ENCODE results near the gene GLI3.

Gene GLI3

GRCh38 chr7:41978858-41979257 lies 258.2 kb downstream of the GLI3 start:
- DNase-seq (ENCODE audit: low read depth, low spot score), result no peak
- Histone ChIP-seq H3K27me3 (ENCODE audit: insufficient read depth, insufficient read length) (no peaks in the 10 kb centered on the region), H3K4me3 (ENCODE audit: insufficient read length, low read depth) (no peak overlapping the region), H3K9ac (ENCODE audit: insufficient read length, low read depth) (no peak overlapping the region), H3K36me3 (ENCODE audit: insufficient read depth, insufficient read length, low read length) (peaks cover 37% of the 10 kb centered on the region), H3K9me3 (ENCODE audit: insufficient read depth, low read length) (no peaks in the 10 kb centered on the region), H3K4me1 (ENCODE audit: insufficient read depth, insufficient read length) (peaks cover 2% of the 10 kb centered on the region)
- no peak for TF ChIP-seq ZNF274 (IDR thresholded peaks at IDR 0.05; ENCODE audit: low read depth, low read length)
- no peak for TF ChIP-seq SUZ12 (IDR thresholded peaks at IDR 0.05; ENCODE audit: extremely low read depth, insufficient read depth, insufficient read length)
- no peak for TF ChIP-seq YY1 (IDR thresholded peaks at IDR 0.05; ENCODE audit: insufficient read depth, insufficient read length)

- Histone ChIP-seq H3K36me3 (ENCODE audit: insufficient read depth, insufficient read length, low read length) (peaks cover 40% of the 10 kb centered on the region), H3K4me3 (ENCODE audit: insufficient read length, low read depth) (no peak overlapping the region), H3K9ac (ENCODE audit: insufficient read length, low read depth) (no peak overlapping the region), H3K4me1 (ENCODE audit: insufficient read depth, insufficient read length) (peaks cover 2% of the 10 kb centered on the region), H3K9me3 (ENCODE audit: insufficient read depth, low read length) (no peaks in the 10 kb centered on the region), H3K27me3 (ENCODE audit: insufficient read depth, insufficient read length) (no peaks in the 10 kb centered on the region)
- TF ChIP-seq SUZ12 (IDR thresholded peaks at IDR 0.05; ENCODE audit: extremely low read depth, insufficient read depth, insufficient read length) (no peak), YY1 (IDR thresholded peaks at IDR 0.05; ENCODE audit: insufficient read depth, insufficient read length) (no peak), ZNF274 (IDR thresholded peaks at IDR 0.05; ENCODE audit: low read depth, low read length) (no peak)
- DNase-seq (ENCODE audit: low read depth, low spot score), result no peak
Observed at GRCh38 chr7:41977661-41978060, 259.3 kb downstream of the GLI3 start.

- DNase-seq (ENCODE audit: low read depth, low spot score), result peak; percentile 58
- Histone ChIP-seq H3K4me1 (ENCODE audit: insufficient read depth, insufficient read length) (peaks cover 2% of the 10 kb centered on the region), H3K4me3 (ENCODE audit: insufficient read length, low read depth) (no peak overlapping the region), H3K27me3 (ENCODE audit: insufficient read depth, insufficient read length) (no peaks in the 10 kb centered on the region), H3K9ac (ENCODE audit: insufficient read length, low read depth) (no peak overlapping the region), H3K36me3 (ENCODE audit: insufficient read depth, insufficient read length, low read length) (peaks cover 45% of the 10 kb centered on the region), H3K9me3 (ENCODE audit: insufficient read depth, low read length) (no peaks in the 10 kb centered on the region)
- TF ChIP-seq ZNF274 (IDR thresholded peaks at IDR 0.05; ENCODE audit: low read depth, low read length) (no peak), SUZ12 (IDR thresholded peaks at IDR 0.05; ENCODE audit: extremely low read depth, insufficient read depth, insufficient read length) (no peak), YY1 (IDR thresholded peaks at IDR 0.05; ENCODE audit: insufficient read depth, insufficient read length) (no peak)
Observed at GRCh38 chr7:41977151-41977651, 259.8 kb downstream of the GLI3 start.

- Histone ChIP-seq H3K9me3 (ENCODE audit: insufficient read depth, low read length) (no peaks in the 10 kb centered on the region), H3K4me3 (ENCODE audit: insufficient read length, low read depth) (no peak overlapping the region), H3K4me1 (ENCODE audit: insufficient read depth, insufficient read length) (peaks cover 2% of the 10 kb centered on the region), H3K9ac (ENCODE audit: insufficient read length, low read depth) (no peak overlapping the region), H3K27me3 (ENCODE audit: insufficient read depth, insufficient read length) (no peaks in the 10 kb centered on the region), H3K36me3 (ENCODE audit: insufficient read depth, insufficient read length, low read length) (peaks cover 53% of the 10 kb centered on the region)
- no peak for TF ChIP-seq SUZ12 (IDR thresholded peaks at IDR 0.05; ENCODE audit: extremely low read depth, insufficient read depth, insufficient read length)
- no peak for TF ChIP-seq YY1 (IDR thresholded peaks at IDR 0.05; ENCODE audit: insufficient read depth, insufficient read length)
- no peak for TF ChIP-seq ZNF274 (IDR thresholded peaks at IDR 0.05; ENCODE audit: low read depth, low read length)
- DNase-seq (ENCODE audit: low read depth, low spot score), result no peak
Observed at GRCh38 chr7:41976411-41976810, 260.6 kb downstream of the GLI3 start.

- TF ChIP-seq YY1 (IDR thresholded peaks at IDR 0.05; ENCODE audit: insufficient read depth, insufficient read length), result no peak
- TF ChIP-seq SUZ12 (IDR thresholded peaks at IDR 0.05; ENCODE audit: extremely low read depth, insufficient read depth, insufficient read length), result no peak
- TF ChIP-seq ZNF274 (IDR thresholded peaks at IDR 0.05; ENCODE audit: low read depth, low read length), result no peak
- Histone ChIP-seq H3K36me3 (ENCODE audit: insufficient read depth, insufficient read length, low read length) (peaks cover 55% of the 10 kb centered on the region), H3K27me3 (ENCODE audit: insufficient read depth, insufficient read length) (no peaks in the 10 kb centered on the region), H3K9ac (ENCODE audit: insufficient read length, low read depth) (no peak overlapping the region), H3K4me1 (ENCODE audit: insufficient read depth, insufficient read length) (peaks cover 2% of the 10 kb centered on the region), H3K4me3 (ENCODE audit: insufficient read length, low read depth) (no peak overlapping the region), H3K9me3 (ENCODE audit: insufficient read depth, low read length) (no peaks in the 10 kb centered on the region)
- no peak for DNase-seq (ENCODE audit: low read depth, low spot score)
Observed at GRCh38 chr7:41975849-41976248, 261.2 kb downstream of the GLI3 start.

GRCh38 chr7:41974870-41975557 lies 262.0 kb downstream of the GLI3 start:
- TF ChIP-seq YY1 (IDR thresholded peaks at IDR 0.05; ENCODE audit: insufficient read depth, insufficient read length) (no peak), SUZ12 (IDR thresholded peaks at IDR 0.05; ENCODE audit: extremely low read depth, insufficient read depth, insufficient read length) (no peak), ZNF274 (IDR thresholded peaks at IDR 0.05; ENCODE audit: low read depth, low read length) (no peak)
- no peak overlapping the region for H3K9ac ChIP-seq (ENCODE audit: insufficient read length, low read depth)
- peaks cover 52% of the 10 kb centered on the region for H3K36me3 ChIP-seq (ENCODE audit: insufficient read depth, insufficient read length, low read length)
- no peak for DNase-seq (ENCODE audit: low read depth, low spot score)
- no peak overlapping the region for H3K4me3 ChIP-seq (ENCODE audit: insufficient read length, low read depth)
- no peaks in the 10 kb centered on the region for H3K9me3 ChIP-seq (ENCODE audit: insufficient read depth, low read length)
- H3K27me3 ChIP-seq (ENCODE audit: insufficient read depth, insufficient read length), result no peaks in the 10 kb centered on the region
- peaks cover 2% of the 10 kb centered on the region for H3K4me1 ChIP-seq (ENCODE audit: insufficient read depth, insufficient read length)

- Histone ChIP-seq H3K4me3 (ENCODE audit: insufficient read length, low read depth) (no peak overlapping the region), H3K27me3 (ENCODE audit: insufficient read depth, insufficient read length) (no peaks in the 10 kb centered on the region), H3K36me3 (ENCODE audit: insufficient read depth, insufficient read length, low read length) (peaks cover 61% of the 10 kb centered on the region), H3K9me3 (ENCODE audit: insufficient read depth, low read length) (no peaks in the 10 kb centered on the region), H3K9ac (ENCODE audit: insufficient read length, low read depth) (no peak overlapping the region), H3K4me1 (ENCODE audit: insufficient read depth, insufficient read length) (peaks cover 2% of the 10 kb centered on the region)
- TF ChIP-seq SUZ12 (IDR thresholded peaks at IDR 0.05; ENCODE audit: extremely low read depth, insufficient read depth, insufficient read length) (no peak), YY1 (IDR thresholded peaks at IDR 0.05; ENCODE audit: insufficient read depth, insufficient read length) (no peak), ZNF274 (IDR thresholded peaks at IDR 0.05; ENCODE audit: low read depth, low read length) (no peak)
- no peak for DNase-seq (ENCODE audit: low read depth, low spot score)
Observed at GRCh38 chr7:41973202-41973730, 263.7 kb downstream of the GLI3 start.
